Fibroblast of lung (primary cell): Measurements from ENCODE around the gene ACTMAP. TPM values are rescaled to one million over a fixed set of nuclear protein-coding genes. Genes with fewer than 3 reads are reported as not detected.

ENCODE experiments used
- DNase-seq, 2 donors: peaks; one replicate each; pipeline versions ENCODE4 v3.0.0 to v3.0.0-alpha.2; 2010; ENCODE audit warnings: low read depth in 2 of 2
- H2AFZ ChIP-seq: 2 replicates; pipeline ENCODE4 v1.5.1; 2012; ENCODE audit warnings: low read length, control low read depth, inconsistent platforms
- H3K27ac ChIP-seq: 2 replicates; pipeline ENCODE4 v1.5.1; 2011; ENCODE audit warnings: low read length, control low read depth; ENCODE audit not compliant: insufficient read depth
- H3K27me3 ChIP-seq: 2 replicates; pipeline ENCODE4 v1.5.1; 2011; ENCODE audit warnings: mild to moderate bottlenecking, low read length; ENCODE audit not compliant: control insufficient read depth, insufficient read depth
- H3K36me3 ChIP-seq: 2 replicates; pipeline ENCODE4 v1.5.1; 2011; ENCODE audit warnings: low read length; ENCODE audit not compliant: control insufficient read depth, insufficient read depth
- H3K4me1 ChIP-seq: 2 replicates; pipeline ENCODE4 v1.5.1; 2011; ENCODE audit warnings: low read length; ENCODE audit not compliant: control insufficient read depth, insufficient read depth; ENCODE audit errors: extremely low read depth
- H3K4me2 ChIP-seq: 2 replicates; pipeline ENCODE4 v1.5.1; 2011; ENCODE audit warnings: low read length, control low read depth; ENCODE audit not compliant: insufficient read depth; ENCODE audit errors: extremely low read depth
- H3K4me3 ChIP-seq, 4 experiments: fragments of 200-600 bp in 1 of 4; sonication (generic) in 1 of 4; replicated peaks in 1 of 4; 2 replicates each; pipeline ENCODE4 v1.5.1; 2011 to 2016; ENCODE audit warnings: low read length in 4 of 4, low read depth in 3 of 4, mild to moderate bottlenecking in 3 of 4, control low read depth in 2 of 4, inconsistent platforms in 1 of 4, mixed read lengths in 1 of 4; ENCODE audit not compliant: insufficient read depth in 1 of 4; ENCODE audit errors: control extremely low read depth in 1 of 4
- H3K79me2 ChIP-seq: 2 replicates; pipeline ENCODE4 v1.5.1; 2012; ENCODE audit warnings: mild to moderate bottlenecking, low read length, inconsistent platforms; ENCODE audit not compliant: control insufficient read depth, insufficient read depth
- H3K9ac ChIP-seq: 2 replicates; pipeline ENCODE4 v1.5.1; 2011; ENCODE audit warnings: mild to moderate bottlenecking, low read length, control low read depth; ENCODE audit not compliant: insufficient read depth
- H3K9me3 ChIP-seq: 2 replicates; pipeline ENCODE4 v1.5.1; 2012; ENCODE audit warnings: low read depth, low read length; ENCODE audit not compliant: control insufficient read depth, insufficient read depth
- H4K20me1 ChIP-seq: 2 replicates; pipeline ENCODE4 v1.5.1; 2011; ENCODE audit warnings: low read length; ENCODE audit not compliant: control insufficient read depth, insufficient read depth; ENCODE audit errors: extremely low read depth
- CTCF ChIP-seq, 2 donors: IDR thresholded peaks in 1 of 2; conservative IDR thresholded peaks in 1 of 2; 1 replicate in 1 of 2; 2 replicates in 1 of 2; pipeline ENCODE4 v1.5.1; 2011 to 2012; ENCODE audit warnings: low read length in 2 of 2, control low read depth in 1 of 2, inconsistent platforms in 1 of 2, low read depth in 1 of 2, mild to moderate bottlenecking in 1 of 2
- EZH2 ChIP-seq: IDR thresholded peaks from 2 replicates; pipeline ENCODE4 v1.5.1; 2012; ENCODE audit warnings: low read length, control low read depth, mild to moderate bottlenecking; ENCODE audit errors: missing control alignments
- polyA plus RNA-seq, 2 donors: library from polyadenylated mRNA; depleted of rRNA in 1 of 2; stranded (reverse) in 1 of 2; unstranded in 1 of 2; fragments of >200 nt; gene quantifications; 2 replicates each; pipeline ENCODE4 v1.2.1, GENCODE V29; 2011 to 2012; ENCODE audit warnings: missing spikeins in 1 of 2
- total RNA-seq: library from RNA; depleted of rRNA; stranded (reverse); fragments of >200 nt; gene quantifications from 2 replicates; pipeline ENCODE4 v1.2.1, GENCODE V29; 2014

The ACTMAP gene
- total and polyA plus RNA-seq, 2 donors (not counting 1 experiment from before 2014, with no cell fraction given), result 1.8 to 2.2 TPM

- H3K4me3 ChIP-seq, result no peak overlapping the region
- H3K79me2 ChIP-seq, result no peaks in the 10 kb centered on the region
- no peak for TF ChIP-seq CTCF (conservative IDR thresholded peaks at IDR 0.05 in 1 of 2, IDR thresholded peaks at IDR 0.05 in 1 of 2; ENCODE audit: low read depth in 1 of 2, low read length in 2 of 2)
- TF ChIP-seq EZH2, result no peak
- no peak overlapping the region for H2AFZ ChIP-seq
- H4K20me1 ChIP-seq, result no peaks in the 10 kb centered on the region
- no peak overlapping the region for H3K27ac ChIP-seq
- no peak overlapping the region for H3K9ac ChIP-seq
- no peak for DNase-seq
- no peaks in the 10 kb centered on the region for H3K4me1 ChIP-seq
- no peaks in the 10 kb centered on the region for H3K9me3 ChIP-seq
- H3K36me3 ChIP-seq, result peaks cover 39% of the 10 kb centered on the region
- H3K27me3 ChIP-seq, result no peaks in the 10 kb centered on the region
- H3K4me2 ChIP-seq, result no peak overlapping the region
Observed at GRCh38 chr19:40763963-40764362, 13.7 kb upstream of the ACTMAP start.

- no peak for DNase-seq
- Histone ChIP-seq H3K9ac (no peak overlapping the region), H3K4me1 (no peaks in the 10 kb centered on the region), H3K36me3 (peaks cover 39% of the 10 kb centered on the region), H3K27ac (no peak overlapping the region), H4K20me1 (no peaks in the 10 kb centered on the region), H3K79me2 (no peaks in the 10 kb centered on the region), H2AFZ (no peak overlapping the region), H3K9me3 (no peaks in the 10 kb centered on the region), H3K4me3 (no peak overlapping the region), H3K4me2 (no peak overlapping the region), H3K27me3 (no peaks in the 10 kb centered on the region)
- TF ChIP-seq EZH2, result no peak
- no peak for TF ChIP-seq CTCF (conservative IDR thresholded peaks at IDR 0.05 in 1 of 2, IDR thresholded peaks at IDR 0.05 in 1 of 2; ENCODE audit: low read depth in 1 of 2, low read length in 2 of 2)
Observed at GRCh38 chr19:40763526-40763925, 13.2 kb upstream of the ACTMAP start.

- DNase-seq, result peak in 1 of 2 donors; percentile 53
- Histone ChIP-seq H2AFZ (no peak overlapping the region), H3K79me2 (peaks cover 3% of the 10 kb centered on the region), H3K27ac (no peak overlapping the region), H3K36me3 (peaks cover 42% of the 10 kb centered on the region), H3K4me3 (no peak overlapping the region), H3K9ac (no peak overlapping the region), H3K9me3 (no peaks in the 10 kb centered on the region), H3K27me3 (no peaks in the 10 kb centered on the region), H3K4me2 (no peak overlapping the region), H3K4me1 (no peaks in the 10 kb centered on the region), H4K20me1 (no peaks in the 10 kb centered on the region)
- TF ChIP-seq CTCF (conservative IDR thresholded peaks at IDR 0.05 in 1 of 2, IDR thresholded peaks at IDR 0.05 in 1 of 2; ENCODE audit: low read depth in 1 of 2, low read length in 2 of 2), result no peak
Observed at GRCh38 chr19:40762754-40763470, 12.6 kb upstream of the ACTMAP start.
